Activated CD8-positive, alpha-beta memory T cell treated with anti-CD3 and anti-CD28 coated beads, Interleukin-2, amount 10 ng/mL, durations not matched to agents 7 days and 5 days (primary cell): ENCODE measurements around the gene GTF2H1. TPM values are rescaled to one million over a fixed set of nuclear protein-coding genes. Genes with fewer than 3 reads are reported as not detected.

Source experiments
- ATAC-seq: fragments of 150-1000 bp; cut with Tn5 transposase; one replicate; pipeline ENCODE4 v1.10.0; 2021; ENCODE audit warnings: moderate library complexity
- CTCF ChIA-PET: fragments of 350-600 bp; sonication (Branson Sonifier 250); formaldehyde crosslinking; loops from one replicate; lab custom pipeline; 2021; ENCODE audit warnings: antibody characterized with exemption; lab: Charles Lee
- DNase-seq: peaks from one replicate; pipeline ENCODE4 v3.0.0-alpha.2; 2020
- H3K27ac Mint-ChIP-seq: one replicate; pipeline ENCODE4 v1.8.0; 2021; ENCODE audit warnings: mild to moderate bottlenecking, mixed read lengths
- H3K27me3 Mint-ChIP-seq: one replicate; pipeline ENCODE4 v1.8.0; 2021; ENCODE audit warnings: mixed read lengths
- H3K36me3 Mint-ChIP-seq: one replicate; pipeline ENCODE4 v1.8.0; 2021; ENCODE audit warnings: mild to moderate bottlenecking, mixed read lengths
- H3K4me1 Mint-ChIP-seq: one replicate; pipeline ENCODE4 v1.8.0; 2021; ENCODE audit warnings: mixed read lengths
- H3K4me3 Mint-ChIP-seq: one replicate; pipeline ENCODE4 v1.8.0; 2021; ENCODE audit warnings: mild to moderate bottlenecking, moderate library complexity, mixed read lengths
- H3K9me3 Mint-ChIP-seq: one replicate; pipeline ENCODE4 v1.8.0; 2022; ENCODE audit warnings: low read depth, mixed read lengths
- total RNA-seq, 2 experiments: library from RNA; stranded (reverse); gene quantifications; one replicate each; pipeline ENCODE4 v1.2.3, GENCODE V29; 2021

GTF2H1 gene
- total RNA-seq = 10 to 100 TPM; 40.0 to 47.7 TPM

DNA sequence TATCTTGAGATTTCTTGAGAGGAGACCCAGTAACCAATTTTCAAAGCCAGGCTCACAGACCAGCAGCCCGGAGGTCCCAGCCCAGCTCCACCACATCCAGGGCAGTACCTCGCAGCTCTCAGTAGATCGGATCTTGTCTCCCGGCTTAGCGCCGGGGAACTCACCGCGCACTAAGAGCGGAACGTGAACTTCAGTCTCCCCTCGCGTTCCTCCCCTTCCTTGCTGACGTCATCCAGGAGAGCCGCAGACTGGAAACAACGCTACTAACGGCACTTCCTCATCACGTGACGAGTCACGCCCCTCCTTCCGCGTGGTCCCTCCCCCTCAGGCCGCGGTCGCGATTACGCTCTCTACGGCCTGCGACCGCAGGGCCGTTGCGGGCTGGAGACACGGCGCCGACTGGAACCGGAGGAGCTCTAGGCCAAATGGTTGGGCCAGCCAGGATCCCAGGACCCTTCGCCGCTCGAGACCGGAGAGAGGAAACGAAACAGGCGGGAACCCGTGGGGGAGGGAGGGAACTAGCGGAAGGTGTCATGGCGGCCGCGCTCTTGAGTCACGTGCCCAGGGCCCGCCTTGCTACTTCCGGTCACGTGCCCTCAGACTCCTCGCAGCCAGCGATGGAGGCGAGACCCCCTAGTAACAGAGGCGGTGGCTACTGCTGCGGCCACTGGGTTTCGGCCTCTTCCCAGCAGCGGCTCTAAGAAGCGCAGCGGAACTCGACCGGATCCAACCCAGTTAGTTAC is at the start of gene GTF2H1, which contains the start of gene HPS5:
Gene GTF2H1, plus strand, starts transcription at position 599 of the 743 bp plus-strand sequence. CDS start 10,508 bp downstream, outside the sequence.
Gene HPS5, minus strand, starts transcription at position 172 of the 743 bp plus-strand sequence. CDS start 4,282 bp downstream, outside the sequence.
- H3K36me3 Mint-ChIP-seq = peaks cover 29% of the 10 kb centered on the region

DNA sequence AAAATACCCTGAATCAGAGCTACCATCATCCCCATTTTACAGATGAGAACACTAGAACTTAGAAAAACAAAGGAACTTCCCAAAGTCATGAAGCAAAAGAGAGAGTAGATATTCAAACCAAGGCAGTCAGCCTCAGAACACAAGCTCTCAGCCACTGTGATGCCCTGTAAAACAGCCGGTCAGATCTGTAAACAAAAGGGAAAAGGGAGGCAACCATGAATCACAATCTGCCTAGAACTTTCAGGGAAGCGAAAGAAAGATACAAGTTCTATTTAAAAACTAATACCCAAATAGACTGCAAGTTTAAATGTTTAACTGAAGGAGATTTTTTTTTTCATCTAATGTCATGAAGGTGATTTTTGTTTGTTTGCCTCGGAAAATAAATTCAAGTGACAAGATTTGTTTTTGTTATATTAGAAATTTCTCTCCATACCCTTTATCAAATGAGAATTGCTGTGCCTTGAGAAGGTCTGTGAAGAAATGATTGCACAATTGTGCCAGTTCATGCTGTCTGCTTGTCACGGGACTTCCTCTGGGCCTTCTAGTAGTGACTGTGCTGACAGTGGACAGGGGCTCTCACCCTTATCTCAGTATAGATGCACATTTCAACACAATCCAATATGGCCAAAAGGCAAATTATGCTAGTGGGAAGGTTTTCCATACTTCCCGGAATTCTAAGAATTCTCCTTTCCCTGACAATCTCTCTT is 44.6 kb upstream of the GTF2H1 start:
- Mint-ChIP-seq H3K4me1 (peaks cover 28% of the 10 kb centered on the region), H3K36me3 (peaks cover 32% of the 10 kb centered on the region), H3K9me3 (no peaks in the 10 kb centered on the region), H3K27ac (peak overlapping the region; percentile 4), H3K4me3 (no peak overlapping the region), H3K27me3 (no peaks in the 10 kb centered on the region)
- ATAC-seq (no peak), DNase-seq (no peak)
- CTCF ChIA-PET = interaction anchor here (3.8 kb wide), 1 partner anchor 34 kb away, joined by 15 read pairs; no protein-coding TSS in a partner anchor

More for the DNA sequence above, at the start of gene GTF2H1, which contains the start of gene HPS5:
- H3K27ac Mint-ChIP-seq = peak within 1 kb of the TSS; percentile 100
- no peaks in the 10 kb centered on the region for H3K9me3 Mint-ChIP-seq
- H3K4me3 Mint-ChIP-seq = peak within 1 kb of the TSS; percentile 97
- DNase-seq (peak; percentile 99), ATAC-seq (peak; percentile 88)
- H3K4me1 Mint-ChIP-seq = peaks cover 66% of the 10 kb centered on the region
- CTCF ChIA-PET = interaction anchor here (0.8 to 4.1 kb wide), 11 partner anchors 9 to 312 kb away, joined by 3 to 25 read pairs (median 5); partner anchors contain the start of genes LDHA, SPTY2D1 and TSG101
- H3K27me3 Mint-ChIP-seq = no peaks in the 10 kb centered on the region

DNA sequence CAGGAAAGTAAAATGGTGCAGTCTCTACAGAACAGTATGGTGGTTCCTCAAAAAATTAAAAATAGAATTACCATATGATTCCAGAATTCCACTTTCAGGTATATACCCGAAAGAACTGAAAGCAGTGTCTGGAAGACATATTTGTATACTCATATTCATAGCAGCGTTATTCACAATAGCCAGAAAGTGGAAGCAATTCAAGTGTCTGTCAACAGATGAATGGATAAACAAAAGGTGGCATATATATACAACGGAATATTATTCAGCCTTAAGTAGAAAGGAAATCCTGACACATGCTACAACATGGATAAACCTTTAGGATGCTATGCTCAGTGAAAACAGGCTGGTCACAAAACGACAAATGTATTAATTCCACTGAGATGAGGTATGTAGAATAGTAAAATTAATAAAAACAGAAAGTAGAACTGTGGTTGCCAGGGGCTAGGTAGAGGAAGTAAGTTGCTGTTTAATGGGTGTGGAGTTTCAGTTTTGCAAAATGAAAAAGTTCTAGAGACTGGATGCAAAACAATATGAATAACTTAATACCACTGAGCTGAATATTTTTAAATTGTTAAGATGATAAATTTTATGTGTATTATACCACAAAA is 41.8 kb upstream of the GTF2H1 start:
- Mint-ChIP-seq H3K4me3 (peak overlapping the region; percentile 63), H3K36me3 (peaks cover 43% of the 10 kb centered on the region), H3K27ac (peak overlapping the region; percentile 84), H3K27me3 (no peaks in the 10 kb centered on the region), H3K4me1 (peaks cover 28% of the 10 kb centered on the region), H3K9me3 (no peaks in the 10 kb centered on the region)
- DNase-seq = no peak
- peak; percentile 88 for ATAC-seq
- CTCF ChIA-PET = no interaction called here

DNA sequence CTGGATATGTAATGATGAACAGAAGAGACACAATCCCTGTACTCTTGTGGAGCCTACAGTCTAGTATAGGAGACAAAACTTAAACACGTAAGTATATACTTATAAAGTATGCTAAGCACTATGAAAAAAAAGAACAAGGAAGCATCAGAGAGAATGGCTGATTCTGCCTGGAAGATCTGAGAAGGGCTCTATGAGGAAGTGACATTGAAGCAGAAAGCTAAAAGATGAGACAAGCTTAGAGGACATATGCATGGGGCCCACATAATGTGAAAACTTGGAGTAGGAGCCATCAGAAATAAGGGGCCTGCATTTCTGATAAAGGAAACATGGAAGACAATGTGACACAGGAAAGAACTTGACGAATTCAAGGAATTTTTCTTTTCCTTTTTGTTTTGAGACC is 39.7 kb upstream of the GTF2H1 start:
- Mint-ChIP-seq H3K36me3 (peaks cover 51% of the 10 kb centered on the region), H3K4me3 (no peak overlapping the region)
- CTCF ChIA-PET = no interaction called here

DNA sequence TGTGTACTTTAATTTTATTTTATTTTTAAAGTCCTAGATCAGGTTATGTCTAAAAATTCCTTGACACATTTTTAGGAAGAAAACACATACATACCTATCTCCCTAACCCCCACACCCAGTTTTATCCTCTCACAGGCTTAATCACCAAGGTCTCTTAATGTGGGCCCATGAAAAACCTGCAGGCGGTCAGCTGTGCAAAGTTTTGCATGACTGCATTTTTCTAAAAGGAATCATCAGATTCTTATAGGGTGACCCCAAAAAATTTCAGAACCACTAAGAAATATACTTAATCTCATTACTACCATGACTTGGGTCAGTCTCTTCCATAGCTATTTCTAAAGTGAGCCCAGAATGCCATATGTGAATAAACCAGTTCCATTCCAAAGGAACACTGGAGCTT is 36.5 kb upstream of the GTF2H1 start:
- H3K4me3 Mint-ChIP-seq = no peak overlapping the region
- DNase-seq = no peak
- no peak overlapping the region for H3K27ac Mint-ChIP-seq
- H3K9me3 Mint-ChIP-seq = no peaks in the 10 kb centered on the region
- CTCF ChIA-PET = interaction anchor here (2.1 kb wide), 1 partner anchor 42 kb away, joined by 8 read pairs; no protein-coding TSS in a partner anchor
- H3K27me3 Mint-ChIP-seq = no peaks in the 10 kb centered on the region
- no peak for ATAC-seq
- H3K36me3 Mint-ChIP-seq = peaks cover 45% of the 10 kb centered on the region
- H3K4me1 Mint-ChIP-seq = peaks cover 10% of the 10 kb centered on the region

More for the DNA sequence above, 39.7 kb upstream of the GTF2H1 start:
- H3K4me1 Mint-ChIP-seq = peaks cover 28% of the 10 kb centered on the region
- DNase-seq (no peak), ATAC-seq (no peak)
- H3K27me3 Mint-ChIP-seq = no peaks in the 10 kb centered on the region
- H3K9me3 Mint-ChIP-seq = no peaks in the 10 kb centered on the region
- H3K27ac Mint-ChIP-seq = peak overlapping the region; percentile 42

DNA sequence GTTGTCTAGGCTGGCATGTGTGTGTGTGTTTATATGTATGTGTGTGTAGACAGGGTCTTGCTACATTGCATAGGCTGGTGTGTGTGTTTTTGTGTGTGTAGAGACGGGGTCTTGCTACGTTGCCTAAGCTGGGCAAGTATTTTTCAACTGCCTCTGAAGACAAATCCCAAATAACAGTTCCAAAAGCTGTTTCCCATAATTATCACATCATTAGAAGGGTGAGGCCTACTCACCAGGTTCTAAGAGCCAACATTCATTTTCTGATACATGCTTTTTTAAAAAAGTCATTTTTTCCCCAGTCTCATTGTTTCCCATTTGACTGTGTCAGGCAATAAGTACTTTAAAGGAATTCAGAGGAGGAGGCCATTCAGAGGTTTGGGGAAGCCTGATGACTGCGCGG is 33.5 kb upstream of the GTF2H1 start:
- Mint-ChIP-seq H3K4me3 (no peak overlapping the region), H3K27me3 (no peaks in the 10 kb centered on the region), H3K27ac (no peak overlapping the region), H3K4me1 (no peaks in the 10 kb centered on the region), H3K36me3 (peaks cover 51% of the 10 kb centered on the region), H3K9me3 (no peaks in the 10 kb centered on the region)
- ATAC-seq (no peak), DNase-seq (no peak)
- CTCF ChIA-PET = interaction anchor here (0.7 to 0.9 kb wide), 3 partner anchors 12 to 174 kb away, joined by 3 read pairs; no protein-coding TSS in a partner anchor

DNA sequence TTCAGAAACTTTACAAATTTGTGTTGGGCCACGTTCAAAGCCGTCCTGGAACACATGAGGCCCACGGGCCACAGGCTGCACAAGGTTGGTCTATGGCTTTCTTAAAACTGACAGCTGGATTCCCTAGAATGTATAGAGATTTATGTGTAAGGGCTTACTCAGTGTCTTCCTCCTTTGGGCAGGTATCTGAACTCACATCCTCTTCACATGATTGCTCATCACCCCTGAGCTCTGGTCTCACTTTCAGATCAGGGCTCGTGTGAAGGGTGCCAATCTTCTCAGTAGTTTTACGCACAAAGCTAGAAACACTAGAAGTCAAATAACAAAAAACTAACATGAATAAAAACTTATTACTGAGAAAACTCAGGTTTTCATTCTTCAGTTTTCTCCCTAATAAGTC is 27.5 kb upstream of the GTF2H1 start:
- Mint-ChIP-seq H3K4me3 (no peak overlapping the region), H3K36me3 (peaks cover 66% of the 10 kb centered on the region), H3K27me3 (no peaks in the 10 kb centered on the region), H3K9me3 (no peaks in the 10 kb centered on the region), H3K27ac (no peak overlapping the region), H3K4me1 (peaks cover 15% of the 10 kb centered on the region)
- CTCF ChIA-PET = interaction anchor here (2.1 kb wide), 1 partner anchor 51 kb away, joined by 8 read pairs; no protein-coding TSS in a partner anchor
- DNase-seq = no peak
- ATAC-seq = peak; percentile 53

DNA sequence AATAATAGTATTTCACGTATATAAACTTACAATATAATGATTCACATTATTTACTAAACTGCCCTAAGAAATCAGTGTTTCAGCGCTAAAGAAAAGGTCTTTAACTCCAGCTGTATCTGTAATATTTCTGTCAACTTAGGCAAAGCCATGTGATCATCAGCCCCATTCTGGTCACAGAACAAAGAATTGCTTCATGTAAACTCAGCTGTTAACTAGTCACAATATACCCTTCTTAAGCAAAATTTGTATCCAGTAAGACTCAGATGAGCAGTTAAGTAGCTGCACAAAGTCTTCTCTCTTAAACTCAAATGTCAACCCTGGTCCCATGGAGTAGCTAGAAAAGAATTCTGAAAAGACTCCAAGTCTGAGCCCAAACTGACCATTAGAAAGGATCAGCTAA is 27.1 kb upstream of the GTF2H1 start:
- peaks cover 65% of the 10 kb centered on the region for H3K36me3 Mint-ChIP-seq
- H3K27me3 Mint-ChIP-seq = no peaks in the 10 kb centered on the region
- H3K27ac Mint-ChIP-seq = no peak overlapping the region
- DNase-seq (no peak), ATAC-seq (no peak)
- CTCF ChIA-PET = interaction anchor here (2.1 kb wide), 1 partner anchor 51 kb away, joined by 8 read pairs; no protein-coding TSS in a partner anchor
- H3K4me1 Mint-ChIP-seq = peaks cover 15% of the 10 kb centered on the region
- H3K4me3 Mint-ChIP-seq = no peak overlapping the region
- H3K9me3 Mint-ChIP-seq = no peaks in the 10 kb centered on the region

DNA sequence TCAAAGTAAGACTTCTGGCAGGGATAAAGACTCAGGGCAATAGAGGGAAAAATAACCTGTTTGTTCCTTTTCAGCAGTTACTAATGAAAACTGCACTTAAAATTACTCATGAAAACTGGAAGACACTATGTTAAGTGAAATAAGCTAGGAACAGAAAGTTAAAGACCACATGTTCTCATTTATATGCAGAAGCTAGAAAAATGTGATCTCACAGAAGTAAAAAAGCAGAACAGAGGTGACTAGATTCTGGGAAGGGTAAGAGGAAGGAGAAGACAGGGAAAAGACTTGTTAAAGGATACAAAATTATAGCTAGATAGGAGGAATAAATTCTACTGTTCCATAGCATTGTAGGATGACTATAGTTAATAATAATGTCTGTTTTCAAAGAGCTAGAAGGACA is 22.6 kb upstream of the GTF2H1 start:
- no peaks in the 10 kb centered on the region for H3K9me3 Mint-ChIP-seq
- H3K27ac Mint-ChIP-seq = no peak overlapping the region
- H3K36me3 Mint-ChIP-seq = peaks cover 46% of the 10 kb centered on the region
- peaks cover 9% of the 10 kb centered on the region for H3K4me1 Mint-ChIP-seq
- no peaks in the 10 kb centered on the region for H3K27me3 Mint-ChIP-seq
- DNase-seq = no peak
- CTCF ChIA-PET = interaction anchor here (1.4 kb wide), 2 partner anchors 10 to 13 kb away, joined by 3 to 4 read pairs; no protein-coding TSS in a partner anchor
- ATAC-seq = no peak
- no peak overlapping the region for H3K4me3 Mint-ChIP-seq

DNA sequence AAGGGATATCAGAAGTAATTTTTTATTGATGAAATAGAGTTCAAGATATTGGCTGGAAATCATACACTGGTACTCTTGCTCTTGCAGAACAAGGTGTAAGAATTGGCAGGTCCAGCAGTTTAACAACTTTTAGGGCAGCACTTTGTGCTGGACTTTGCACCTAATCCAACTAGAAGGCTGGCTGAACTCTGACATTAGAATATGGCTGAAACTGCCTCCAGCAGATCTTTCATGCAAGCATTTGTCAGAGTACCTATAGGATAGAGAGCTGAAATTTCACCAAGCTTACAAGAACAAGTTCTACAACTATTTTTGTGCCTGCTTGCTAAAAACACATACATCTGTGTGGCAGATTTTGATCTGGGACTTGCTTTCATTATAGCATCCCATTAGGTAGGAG is 17.6 kb upstream of the GTF2H1 start:
- CTCF ChIA-PET = interaction anchor here (0.6 kb wide), 1 partner anchor 29 kb away, joined by 3 read pairs; no protein-coding TSS in a partner anchor

DNA sequence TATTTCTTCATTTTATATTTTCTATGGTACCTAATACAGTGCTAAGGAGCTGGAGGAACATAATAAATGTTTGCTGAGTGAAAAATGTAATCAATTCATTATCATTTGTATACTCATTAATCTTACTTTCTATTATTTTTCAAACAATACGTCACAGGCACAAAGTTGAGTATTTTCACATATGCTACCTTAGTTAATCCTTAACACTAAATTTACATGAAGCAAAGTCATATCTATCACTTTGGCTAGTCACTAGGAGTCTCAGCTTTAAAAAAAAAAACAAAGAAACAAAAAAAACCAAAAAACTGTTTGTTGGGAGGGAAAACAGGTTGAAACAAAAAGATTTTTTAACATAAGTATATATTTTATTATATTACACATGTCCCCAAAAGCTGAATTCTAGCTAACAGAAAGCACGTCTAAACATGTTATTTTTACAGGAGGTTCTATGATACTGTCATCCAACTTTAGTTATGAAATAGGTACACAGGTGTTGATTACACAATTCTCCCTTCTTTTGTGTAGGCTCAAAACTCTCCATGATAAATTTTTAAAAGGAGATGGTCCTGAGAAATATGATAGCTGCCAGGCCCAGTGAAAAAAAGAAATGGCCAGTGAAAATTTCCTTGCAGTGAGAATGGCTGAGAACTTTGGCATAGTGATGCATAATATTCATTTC is 14.8 kb upstream of the GTF2H1 start:
- no peak overlapping the region for H3K27ac Mint-ChIP-seq
- DNase-seq (no peak), ATAC-seq (no peak)
- H3K27me3 Mint-ChIP-seq = no peaks in the 10 kb centered on the region
- no peaks in the 10 kb centered on the region for H3K9me3 Mint-ChIP-seq
- no peaks in the 10 kb centered on the region for H3K4me1 Mint-ChIP-seq
- CTCF ChIA-PET = interaction anchor here (0.5 to 0.6 kb wide), 2 partner anchors 65 to 69 kb away, joined by 3 read pairs; no protein-coding TSS in a partner anchor
- H3K36me3 Mint-ChIP-seq = peaks cover 36% of the 10 kb centered on the region
- no peak overlapping the region for H3K4me3 Mint-ChIP-seq

More for the DNA sequence above, 17.6 kb upstream of the GTF2H1 start:
- H3K27ac Mint-ChIP-seq = no peak overlapping the region
- DNase-seq (no peak), ATAC-seq (no peak)
- no peak overlapping the region for H3K4me3 Mint-ChIP-seq
- H3K36me3 Mint-ChIP-seq = peaks cover 32% of the 10 kb centered on the region
- H3K27me3 Mint-ChIP-seq = no peaks in the 10 kb centered on the region
- H3K4me1 Mint-ChIP-seq = no peaks in the 10 kb centered on the region
- H3K9me3 Mint-ChIP-seq = no peaks in the 10 kb centered on the region

DNA sequence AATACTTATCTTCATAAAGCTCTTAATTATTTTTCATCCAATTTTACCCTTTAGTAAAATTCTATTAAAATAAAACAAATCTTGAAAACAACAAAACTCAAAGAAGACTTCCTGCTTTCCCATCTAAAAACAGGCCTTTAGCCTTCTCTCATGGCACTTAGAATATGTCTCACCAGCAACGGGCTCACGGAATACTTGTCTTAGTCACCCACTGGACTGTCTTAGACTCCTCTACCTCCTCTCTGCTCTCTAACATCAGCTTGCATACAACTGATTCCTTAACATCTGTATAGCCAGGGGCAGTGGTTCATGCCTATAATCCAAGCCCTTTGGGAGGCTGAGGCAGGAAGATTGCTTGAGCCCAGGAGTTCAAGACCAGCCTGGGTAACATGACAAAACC is 14.1 kb upstream of the GTF2H1 start:
- peaks cover 32% of the 10 kb centered on the region for H3K36me3 Mint-ChIP-seq

More for the DNA sequence above, 14.1 kb upstream of the GTF2H1 start:
- CTCF ChIA-PET = interaction anchor here (0.5 to 0.7 kb wide), 3 partner anchors 11 to 68 kb away, joined by 3 read pairs; no protein-coding TSS in a partner anchor
- Mint-ChIP-seq H3K4me3 (no peak overlapping the region), H3K27me3 (no peaks in the 10 kb centered on the region), H3K9me3 (no peaks in the 10 kb centered on the region), H3K27ac (no peak overlapping the region), H3K4me1 (peaks cover 3% of the 10 kb centered on the region)
- ATAC-seq (no peak), DNase-seq (no peak)
